HepG2 (cell line): ENCODE results near the gene OR2W1. TPM values are rescaled to one million over a fixed set of nuclear protein-coding genes. Genes with fewer than 3 reads are reported as not detected.

Experiments
- ATF7 ChIP-seq, 2 experiments: fragments of 450-650 bp in 1 of 2; sonication (generic) in 1 of 2; formaldehyde crosslinking in 1 of 2; IDR thresholded peaks; 2 replicates each; pipeline versions ENCODE4 v1.4.0 to v1.6.1; 2016 to 2020; ENCODE audit warnings: antibody characterized with exemption in 1 of 2, mild to moderate bottlenecking in 1 of 2, missing genetic modification reagents in 1 of 2
- CREBL2 ChIP-seq: sonication (generic); formaldehyde crosslinking; IDR thresholded peaks from 2 replicates; pipeline ENCODE4 v1.8.1; 2023; ENCODE audit warnings: missing genetic modification reagents, mild to moderate bottlenecking, borderline replicate concordance
- FOXA1 ChIP-seq, 2 experiments: fragments of 450-650 bp in 1 of 2; sonication (generic) in 1 of 2; formaldehyde crosslinking in 1 of 2; IDR thresholded peaks; 2 replicates each; pipeline versions ENCODE4 v1.4.0 to v1.6.1; 2016 to 2020; ENCODE audit warnings: missing genetic modification reagents in 1 of 2
- GPN1 ChIP-seq: sonication (generic); formaldehyde crosslinking; IDR thresholded peaks from 2 replicates; pipeline ENCODE4 v1.5.1; 2020; ENCODE audit warnings: missing genetic modification reagents, borderline replicate concordance
- IKZF5 ChIP-seq: IDR thresholded peaks from 2 replicates; pipeline ENCODE4 v1.6.1; 2018; ENCODE audit warnings: missing genetic modification reagents, mild to moderate bottlenecking, missing compliant biosample characterization
- JDP2 ChIP-seq: sonication (generic); formaldehyde crosslinking; IDR thresholded peaks from 2 replicates; pipeline ENCODE4 v1.8.1; 2022; ENCODE audit warnings: missing genetic modification reagents, borderline replicate concordance
- MBD4 ChIP-seq: IDR thresholded peaks from 2 replicates; pipeline ENCODE4 v1.6.1; 2012; ENCODE audit warnings: low read length, inconsistent platforms, borderline replicate concordance
- MLX ChIP-seq: IDR thresholded peaks from 2 replicates; pipeline ENCODE4 v1.6.1; 2016
- MXD3 ChIP-seq: IDR thresholded peaks from 2 replicates; pipeline ENCODE4 v1.6.1; 2016; ENCODE audit warnings: mild to moderate bottlenecking, missing biosample characterization, missing genetic modification reagents
- MXI1 ChIP-seq: IDR thresholded peaks from 3 replicates; pipeline ENCODE4 v1.6.1; 2012; ENCODE audit warnings: low read depth, low read length, inconsistent platforms, borderline replicate concordance
- SALL2 ChIP-seq: sonication (generic); formaldehyde crosslinking; IDR thresholded peaks from 2 replicates; pipeline ENCODE4 v1.8.1; 2023; ENCODE audit warnings: mild to moderate bottlenecking, missing genetic modification reagents, inconsistent platforms
- SMAD9 ChIP-seq: sonication (generic); formaldehyde crosslinking; IDR thresholded peaks from 2 replicates; pipeline ENCODE4 v1.5.1; 2020; ENCODE audit warnings: mild to moderate bottlenecking, missing genetic modification reagents
- SUZ12 ChIP-seq: fragments of 150-350 bp; IDR thresholded peaks from 2 replicates; pipeline ENCODE4 v1.6.1; 2014; ENCODE audit warnings: low read depth, low read length
- TRIM24 ChIP-seq: sonication (generic); formaldehyde crosslinking; IDR thresholded peaks from 2 replicates; pipeline ENCODE4 v1.8.0; 2022; ENCODE audit warnings: mild to moderate bottlenecking, missing genetic modification reagents
- XBP1 ChIP-seq: sonication (generic); formaldehyde crosslinking; IDR thresholded peaks from 2 replicates; pipeline ENCODE4 v1.5.0; 2020; ENCODE audit warnings: missing genetic modification reagents
- ZBTB2 ChIP-seq: sonication (generic); formaldehyde crosslinking; IDR thresholded peaks from 2 replicates; pipeline ENCODE4 v1.8.0; 2022; ENCODE audit warnings: low read depth, missing genetic modification reagents
- ZBTB21 ChIP-seq: sonication (generic); formaldehyde crosslinking; IDR thresholded peaks from 2 replicates; pipeline ENCODE4 v1.4.0; 2020; ENCODE audit warnings: missing genetic modification reagents
- ZMYM4 ChIP-seq: sonication (generic); formaldehyde crosslinking; IDR thresholded peaks from 2 replicates; pipeline ENCODE4 v1.8.1; 2023; ENCODE audit warnings: mild to moderate bottlenecking, missing genetic modification reagents
- ZNF256 ChIP-seq: sonication (generic); formaldehyde crosslinking; conservative IDR thresholded peaks from 2 replicates; pipeline ENCODE4 v1.4.0; 2020; ENCODE audit warnings: missing genetic modification reagents
- ZNF337 ChIP-seq: sonication (generic); formaldehyde crosslinking; IDR thresholded peaks from 2 replicates; pipeline ENCODE4 v1.5.1; 2020; ENCODE audit warnings: missing genetic modification reagents, low read depth, mild to moderate bottlenecking, borderline replicate concordance
- ZNF83 ChIP-seq: sonication (generic); formaldehyde crosslinking; IDR thresholded peaks from 2 replicates; pipeline ENCODE4 v1.4.0; 2020; ENCODE audit warnings: missing genetic modification reagents, mild to moderate bottlenecking, borderline replicate concordance
- ZNF879 ChIP-seq: sonication (generic); formaldehyde crosslinking; IDR thresholded peaks from 2 replicates; pipeline ENCODE4 v1.8.1; 2023; ENCODE audit warnings: missing genetic modification reagents
- ZNF883 ChIP-seq: sonication (generic); formaldehyde crosslinking; IDR thresholded peaks from 2 replicates; pipeline ENCODE4 v1.5.1; 2020; ENCODE audit warnings: mild to moderate bottlenecking, missing genetic modification reagents; ENCODE audit errors: not compliant biosample characterization
- polyA plus RNA-seq, 8 experiments: library from polyadenylated mRNA; depleted of rRNA in 3 of 8; stranded (reverse) in 7 of 8; unstranded in 1 of 8; fragments of >200 nt; fragmentation: Illumina TruSeq in 4 of 8; extraction: Trizol in 4 of 8; gene quantifications; 2 replicates each; pipeline versions ENCODE4 v1.2.1 to v1.2.3, GENCODE V29; 2011 to 2016; ENCODE audit warnings: low read depth in 4 of 8, missing spikeins in 1 of 8, mixed read lengths in 1 of 8; ENCODE audit not compliant: insufficient read depth in 1 of 8
- total RNA-seq, 5 experiments: library from RNA; depleted of rRNA; stranded (reverse); fragments of >200 nt; fragmentation: Illumina TruSeq; extraction: Trizol; gene quantifications; 2 replicates each; pipeline ENCODE4 v1.2.3, GENCODE V29; 2016; ENCODE audit warnings: low read depth in 1 of 5

Gene OR2W1
- total and polyA plus RNA-seq, 2 of the 13 experiments (the other 11 are each of a cell fraction or from before 2014, with no cell fraction given), result not detected

- no peak for TF ChIP-seq ZBTB21 (CRISPR knock-in tag)
- no peak for TF ChIP-seq ZNF879 (CRISPR knock-in tag)
- no peak for TF ChIP-seq MLX
- TF ChIP-seq ZNF256 (CRISPR knock-in tag), result 0 out of 2 replicates have a peak, but pooled peaks have one; percentile 78
- TF ChIP-seq XBP1 (CRISPR knock-in tag), result no peak; the same call in 1 of the 2 replicates
- TF ChIP-seq SALL2 (CRISPR knock-in tag), result no peak; the same call in 1 of the 2 replicates
- TF ChIP-seq ZMYM4, result peak; percentile 70
- no peak for TF ChIP-seq TRIM24
- no peak for TF ChIP-seq ZNF83
- peak; percentile 70; the same call in 1 of the 2 replicates for TF ChIP-seq IKZF5 (CRISPR knock-in tag)
- peak; percentile 62; the same call in 1 of the 2 replicates for TF ChIP-seq MXD3 (CRISPR knock-in tag)
- TF ChIP-seq SMAD9, result 0 out of 2 replicates have a peak, but pooled peaks have one; percentile 77
- no peak; the same call in 2 of the 3 replicates for TF ChIP-seq MXI1
- TF ChIP-seq FOXA1 (IDR thresholded peaks at IDR 0.05), result no peak
- TF ChIP-seq FOXA1 (CRISPR knock-in tag; IDR thresholded peaks at IDR 0.05), result no peak
- TF ChIP-seq CREBL2 (CRISPR knock-in tag), result 0 out of 2 replicates have a peak, but pooled peaks have one; percentile 69
- no peak for TF ChIP-seq GPN1 (CRISPR knock-in tag)
- peak; percentile 86; the same call in 1 of the 2 replicates for TF ChIP-seq ZNF337 (CRISPR knock-in tag)
- peak; percentile 61 for TF ChIP-seq ZNF883
- no peak for TF ChIP-seq SUZ12
- TF ChIP-seq ZBTB2 (CRISPR knock-in tag), result no peak
- no peak for TF ChIP-seq ATF7 (IDR thresholded peaks at IDR 0.05)
- TF ChIP-seq ATF7 (CRISPR knock-in tag; IDR thresholded peaks at IDR 0.05), result no peak
- no peak for TF ChIP-seq MBD4
- TF ChIP-seq JDP2 (CRISPR knock-in tag), result no peak
Observed at GRCh38 chr6:29016559-29017427, 28.2 kb downstream of the OR2W1 start (continued).
